HEK293T (cell line): ENCODE results near the gene FLNB.

Experiments used
- ARNT ChIP-seq: fragments of 450-650 bp; IDR thresholded peaks from 2 replicates; pipeline ENCODE4 v1.6.1; 2017; ENCODE audit warnings: mild to moderate bottlenecking
- BHLHE40 ChIP-seq: fragments of 450-650 bp; IDR thresholded peaks from 2 replicates; pipeline ENCODE4 v1.6.1; 2016; ENCODE audit warnings: mild to moderate bottlenecking, moderate library complexity, borderline replicate concordance
- ELF4 ChIP-seq: fragments of 450-650 bp; IDR thresholded peaks from 2 replicates; pipeline ENCODE4 v1.6.1; 2017; ENCODE audit warnings: antibody characterized with exemption
- FOXM1 ChIP-seq: fragments of 450-650 bp; IDR thresholded peaks from 2 replicates; pipeline ENCODE4 v1.6.1; 2017; ENCODE audit warnings: mild to moderate bottlenecking, borderline replicate concordance
- L3MBTL2 ChIP-seq: fragments of 450-650 bp; conservative IDR thresholded peaks from 2 replicates; pipeline ENCODE4 v1.6.1; 2016; ENCODE audit warnings: mild to moderate bottlenecking
- NFRKB ChIP-seq: fragments of 450-650 bp; IDR thresholded peaks from 2 replicates; pipeline ENCODE4 v1.6.1; 2016; ENCODE audit warnings: mild to moderate bottlenecking, moderate library complexity
- SP1 ChIP-seq: fragments of 450-650 bp; IDR thresholded peaks from 2 replicates; pipeline ENCODE4 v1.6.1; 2017
- SUZ12 ChIP-seq: fragments of 450-650 bp; IDR thresholded peaks from 2 replicates; pipeline ENCODE4 v1.6.1; 2016; ENCODE audit warnings: mild to moderate bottlenecking
- TARDBP ChIP-seq: fragments of 450-650 bp; IDR thresholded peaks from 2 replicates; pipeline ENCODE4 v1.6.1; 2016
- ZNF384 ChIP-seq: fragments of 450-650 bp; IDR thresholded peaks from 2 replicates; pipeline ENCODE4 v1.6.1; 2016

DNA sequence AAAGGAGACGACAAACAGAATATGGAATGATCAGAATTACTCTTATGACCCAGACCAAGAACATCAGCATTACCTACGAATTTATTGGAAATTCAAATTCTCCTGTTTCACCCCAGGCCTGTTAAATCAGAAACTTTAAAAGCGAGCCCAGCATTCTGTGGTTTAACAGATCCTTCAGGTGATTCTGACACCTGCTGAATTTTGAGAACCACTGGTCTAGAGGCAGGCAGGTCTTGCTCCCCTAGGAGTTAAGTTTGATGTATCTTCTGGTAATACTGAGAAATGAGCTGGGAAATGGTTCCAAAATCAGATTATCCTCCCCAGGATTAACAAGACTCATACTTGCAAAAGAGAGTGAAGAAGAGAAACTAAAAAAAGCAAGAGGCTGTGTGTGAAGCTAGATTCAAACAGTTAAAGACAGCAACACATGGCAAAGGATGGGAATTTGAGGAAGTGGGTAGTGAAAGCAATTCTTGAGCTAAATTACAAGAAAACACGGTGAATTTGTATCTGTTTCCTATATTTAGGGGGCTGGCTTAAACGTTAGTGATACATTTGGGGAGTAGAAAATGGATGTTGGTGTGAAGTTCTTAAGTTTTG is 66.0 kb downstream of the FLNB start:
- no peak for TF ChIP-seq ARNT
- no peak for TF ChIP-seq SP1
- no peak for TF ChIP-seq NFRKB
- no peak for TF ChIP-seq BHLHE40
- TF ChIP-seq FOXM1 = no peak
- TF ChIP-seq ELF4 = no peak
- no peak for TF ChIP-seq ZNF384
- TF ChIP-seq SUZ12 = no peak
- TF ChIP-seq L3MBTL2 = no peak
- TF ChIP-seq TARDBP = no peak
